ENCODE data around the gene SMLR1.

Gene SMLR1

DNA sequence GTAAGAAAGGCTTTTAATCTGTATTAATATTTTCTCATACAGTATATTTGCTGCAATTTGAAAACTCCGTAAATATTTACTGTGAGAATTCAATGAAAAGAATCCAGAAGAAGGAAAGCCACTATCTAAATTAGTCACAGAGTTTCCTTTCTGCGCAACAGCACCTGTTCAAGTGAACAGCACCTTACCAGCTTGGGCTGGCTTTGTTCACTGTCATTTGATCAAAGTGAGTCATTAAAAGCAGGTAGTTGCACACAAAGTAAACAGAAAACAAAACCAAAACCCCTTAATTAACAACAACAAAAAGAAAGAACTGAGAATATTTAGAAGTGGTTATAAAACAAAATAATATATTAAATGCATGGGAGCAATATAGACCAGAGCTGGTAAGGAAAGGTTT is 12.8 kb downstream of the SMLR1 start:
- Histone ChIP-seq H3K27ac (ENCODE audit: low read length) (no peak overlapping the region), H3K27me3 (ENCODE audit: low read depth, low read length) (no peaks in the 10 kb centered on the region), H3K36me3 (ENCODE audit: control insufficient read depth in 1 of 2, insufficient read depth in 2 of 2, low read length in 2 of 2) (peaks cover 0 to 8% of the 10 kb centered on the region in 2 donors), H3K4me1 (ENCODE audit: control insufficient read depth in 1 of 2, insufficient read depth in 2 of 2, low read length in 2 of 2) (peaks cover 0 to 4% of the 10 kb centered on the region in 2 donors), H3K4me3 (ENCODE audit: low read depth in 1 of 2, low read length in 2 of 2) (no peak overlapping the region), H3K9me3 (ENCODE audit: control insufficient read depth in 1 of 2, low read length in 2 of 2) (no peaks in the 10 kb centered on the region)

DNA sequence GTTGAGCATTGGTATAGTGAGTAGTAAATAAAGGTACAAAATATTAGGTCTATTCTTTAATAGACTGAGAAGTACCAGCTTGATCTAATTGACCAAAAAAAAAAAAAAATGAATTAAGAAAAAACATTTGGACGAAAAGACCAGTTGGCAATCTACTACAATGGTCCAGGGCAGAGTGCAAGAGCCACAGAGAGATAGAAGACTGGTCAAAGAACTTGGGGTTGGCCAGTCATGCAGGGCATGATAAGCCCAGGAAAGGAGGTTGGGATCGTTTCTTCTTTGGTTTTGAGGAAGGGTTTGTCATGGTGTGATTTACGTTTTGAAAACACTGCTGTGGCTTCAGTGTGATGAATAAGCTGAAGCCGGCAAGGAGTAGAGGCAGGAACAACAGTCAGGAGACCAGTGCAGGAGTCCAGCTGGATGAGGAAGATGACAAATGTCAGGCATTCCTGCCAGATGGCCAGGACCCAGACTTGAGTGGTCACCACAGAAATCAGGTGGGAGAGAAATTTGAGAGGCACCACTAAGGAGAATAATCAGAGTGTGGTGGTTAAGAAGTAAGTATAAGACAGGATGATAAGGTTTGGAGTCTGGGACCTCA is 14.0 kb downstream of the SMLR1 start:
- H3K36me3 ChIP-seq (ENCODE audit: control insufficient read depth in 1 of 2, insufficient read depth in 2 of 2, low read length in 2 of 2) = peaks cover 0 to 8% of the 10 kb centered on the region in 2 donors
- no peaks in the 10 kb centered on the region for H3K27me3 ChIP-seq (ENCODE audit: low read depth, low read length)
- no peak overlapping the region for H3K27ac ChIP-seq (ENCODE audit: low read length)
- peaks cover 0 to 4% of the 10 kb centered on the region in 2 donors for H3K4me1 ChIP-seq (ENCODE audit: control insufficient read depth in 1 of 2, insufficient read depth in 2 of 2, low read length in 2 of 2)
- no peak overlapping the region for H3K4me3 ChIP-seq (ENCODE audit: low read depth in 1 of 2, low read length in 2 of 2)
- H3K9me3 ChIP-seq (ENCODE audit: control insufficient read depth in 1 of 2, low read length in 2 of 2) = no peaks in the 10 kb centered on the region

DNA sequence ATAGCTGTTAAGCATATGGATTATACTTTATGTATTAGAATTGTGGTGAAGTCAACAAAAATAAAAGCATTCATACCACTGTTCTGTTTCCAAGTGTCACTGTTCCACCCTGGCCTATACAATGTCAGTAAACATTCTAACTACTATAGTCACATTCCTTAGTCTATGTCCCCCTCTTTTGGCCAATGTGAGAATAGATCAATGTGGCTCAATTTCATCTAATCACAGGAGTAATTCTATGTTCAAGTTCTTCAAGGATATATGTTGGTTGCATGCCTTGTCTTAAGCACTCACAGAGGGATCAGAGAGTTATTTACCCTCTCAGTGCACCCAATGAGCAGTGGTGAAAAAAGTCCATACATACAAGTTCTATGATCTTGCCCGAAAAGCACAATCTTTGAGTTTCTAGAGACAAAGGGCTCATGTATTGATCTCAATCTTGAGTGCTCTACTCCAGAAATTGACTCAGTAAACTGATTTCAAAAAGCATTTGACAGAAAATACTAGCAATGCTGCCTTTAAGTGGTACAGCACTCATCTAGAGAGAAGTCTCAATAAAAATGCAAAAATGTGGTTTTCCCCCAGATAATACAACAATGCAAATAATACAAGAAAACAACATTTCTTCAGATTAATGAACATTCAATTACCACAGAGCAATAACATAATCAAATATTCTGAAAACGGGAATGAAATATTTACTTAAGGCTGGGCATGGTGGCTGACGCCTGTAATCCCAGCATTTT is 16.5 kb downstream of the SMLR1 start:
- peaks cover 0 to 8% of the 10 kb centered on the region in 2 donors for H3K36me3 ChIP-seq (ENCODE audit: control insufficient read depth in 1 of 2, insufficient read depth in 2 of 2, low read length in 2 of 2)
- H3K4me3 ChIP-seq (ENCODE audit: low read depth in 1 of 2, low read length in 2 of 2) = no peak overlapping the region
- no peaks in the 10 kb centered on the region for H3K27me3 ChIP-seq (ENCODE audit: low read depth, low read length)
- peaks cover 0 to 4% of the 10 kb centered on the region in 2 donors for H3K4me1 ChIP-seq (ENCODE audit: control insufficient read depth in 1 of 2, insufficient read depth in 2 of 2, low read length in 2 of 2)
- no peak overlapping the region for H3K27ac ChIP-seq (ENCODE audit: low read length)
- H3K9me3 ChIP-seq (ENCODE audit: control insufficient read depth in 1 of 2, low read length in 2 of 2) = no peaks in the 10 kb centered on the region

DNA sequence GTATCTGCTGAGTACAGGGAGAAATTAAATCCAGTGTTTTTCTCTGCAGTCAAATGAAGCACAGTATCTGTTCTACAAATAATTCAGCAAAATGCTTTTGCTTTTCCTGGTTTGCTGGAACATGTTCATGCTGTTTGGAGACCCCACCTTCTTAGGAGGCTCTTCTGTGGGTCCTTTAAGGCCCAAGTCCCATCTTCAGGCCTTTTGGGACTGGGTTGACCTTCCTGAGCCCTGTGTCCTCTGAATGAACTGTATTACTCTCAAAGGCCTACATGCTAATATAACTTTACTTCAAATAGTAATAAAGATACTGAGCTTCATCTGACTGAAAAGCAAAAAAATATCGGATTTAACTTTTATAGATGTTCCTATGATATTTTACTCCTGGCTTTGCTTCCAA is 19.3 kb downstream of the SMLR1 start:
- Histone ChIP-seq H3K4me3 (ENCODE audit: low read depth in 1 of 2, low read length in 2 of 2) (no peak overlapping the region), H3K27me3 (ENCODE audit: low read depth, low read length) (no peaks in the 10 kb centered on the region), H3K36me3 (ENCODE audit: control insufficient read depth in 1 of 2, insufficient read depth in 2 of 2, low read length in 2 of 2) (no peaks in the 10 kb centered on the region), H3K27ac (ENCODE audit: low read length) (no peak overlapping the region), H3K9me3 (ENCODE audit: control insufficient read depth in 1 of 2, low read length in 2 of 2) (no peaks in the 10 kb centered on the region), H3K4me1 (ENCODE audit: control insufficient read depth in 1 of 2, insufficient read depth in 2 of 2, low read length in 2 of 2) (peaks cover 0 to 3% of the 10 kb centered on the region in 2 donors)

DNA sequence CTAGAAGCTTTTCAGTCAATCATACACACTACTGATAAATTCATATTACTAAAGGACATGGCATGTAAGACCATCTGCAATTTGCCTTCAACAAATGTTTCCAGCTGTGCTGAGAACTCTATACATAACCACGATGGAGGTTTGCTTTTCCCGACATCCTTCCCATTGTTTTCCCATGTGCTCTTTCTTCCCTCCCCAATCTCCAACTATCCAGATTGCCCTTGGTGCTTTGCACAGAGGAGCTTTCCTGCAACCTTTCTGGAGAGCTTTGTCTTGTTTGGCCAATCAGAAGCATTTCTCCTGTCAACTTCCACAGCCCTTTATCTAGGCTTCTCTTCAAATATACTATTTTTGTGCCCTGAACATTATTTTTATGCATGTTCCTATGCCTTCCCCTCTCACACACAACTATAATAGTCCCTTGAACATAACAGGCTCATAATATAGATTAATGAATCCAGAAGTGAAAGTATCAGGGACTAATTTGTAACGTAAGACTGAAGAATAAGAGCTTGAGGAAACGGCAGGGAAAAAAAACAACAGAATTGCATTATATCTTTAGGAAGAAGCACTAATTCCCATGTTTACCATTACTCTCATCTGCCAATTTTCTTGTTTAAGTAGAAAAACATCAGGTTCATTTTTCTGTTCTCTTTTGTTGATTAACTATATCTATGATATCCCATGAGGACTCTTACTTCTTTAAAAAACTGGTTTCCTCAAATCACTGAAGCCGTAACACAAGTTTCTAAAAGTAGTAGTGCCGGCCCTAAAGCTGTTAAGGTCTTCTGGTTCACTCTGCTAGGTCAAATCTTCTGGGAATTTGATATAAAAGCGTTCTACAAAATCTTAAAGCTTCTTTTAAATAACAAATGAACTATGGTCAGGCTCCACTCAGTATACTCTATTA is 20.1 kb downstream of the SMLR1 start:
- Histone ChIP-seq H3K4me3 (ENCODE audit: low read depth in 1 of 2, low read length in 2 of 2) (no peak overlapping the region), H3K27me3 (ENCODE audit: low read depth, low read length) (no peaks in the 10 kb centered on the region)

DNA sequence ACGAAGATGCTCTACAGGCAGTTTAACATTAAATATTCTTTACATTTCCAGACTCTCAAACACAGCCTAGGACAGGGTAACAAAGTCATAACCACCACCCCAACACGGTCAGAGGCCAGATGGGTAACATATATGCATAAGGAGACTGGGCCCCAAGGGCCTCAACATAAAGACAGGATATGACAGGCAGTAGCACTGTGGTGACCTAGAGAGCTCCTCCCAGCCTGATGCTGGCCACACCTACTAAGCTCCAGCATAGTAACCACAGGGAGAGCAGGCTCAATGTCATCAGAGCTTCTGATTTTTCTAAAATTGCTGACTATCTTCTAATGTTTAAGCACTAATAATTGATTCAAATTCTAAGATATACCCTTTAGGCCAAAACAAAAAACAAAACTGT is 21.7 kb downstream of the SMLR1 start:
- Histone ChIP-seq H3K27me3 (ENCODE audit: low read depth, low read length) (no peaks in the 10 kb centered on the region), H3K36me3 (ENCODE audit: control insufficient read depth in 1 of 2, insufficient read depth in 2 of 2, low read length in 2 of 2) (peaks cover 0 to 7% of the 10 kb centered on the region in 2 donors), H3K9me3 (ENCODE audit: control insufficient read depth in 1 of 2, low read length in 2 of 2) (no peaks in the 10 kb centered on the region), H3K27ac (ENCODE audit: low read length) (no peak overlapping the region), H3K4me1 (ENCODE audit: control insufficient read depth in 1 of 2, insufficient read depth in 2 of 2, low read length in 2 of 2) (peaks cover 0 to 3% of the 10 kb centered on the region in 2 donors), H3K4me3 (ENCODE audit: low read depth in 1 of 2, low read length in 2 of 2) (no peak overlapping the region)

More for the DNA sequence above, 20.1 kb downstream of the SMLR1 start:
- Histone ChIP-seq H3K36me3 (ENCODE audit: control insufficient read depth in 1 of 2, insufficient read depth in 2 of 2, low read length in 2 of 2) (no peaks in the 10 kb centered on the region), H3K27ac (ENCODE audit: low read length) (no peak overlapping the region), H3K4me1 (ENCODE audit: control insufficient read depth in 1 of 2, insufficient read depth in 2 of 2, low read length in 2 of 2) (peaks cover 0 to 3% of the 10 kb centered on the region in 2 donors), H3K9me3 (ENCODE audit: control insufficient read depth in 1 of 2, low read length in 2 of 2) (no peaks in the 10 kb centered on the region)

DNA sequence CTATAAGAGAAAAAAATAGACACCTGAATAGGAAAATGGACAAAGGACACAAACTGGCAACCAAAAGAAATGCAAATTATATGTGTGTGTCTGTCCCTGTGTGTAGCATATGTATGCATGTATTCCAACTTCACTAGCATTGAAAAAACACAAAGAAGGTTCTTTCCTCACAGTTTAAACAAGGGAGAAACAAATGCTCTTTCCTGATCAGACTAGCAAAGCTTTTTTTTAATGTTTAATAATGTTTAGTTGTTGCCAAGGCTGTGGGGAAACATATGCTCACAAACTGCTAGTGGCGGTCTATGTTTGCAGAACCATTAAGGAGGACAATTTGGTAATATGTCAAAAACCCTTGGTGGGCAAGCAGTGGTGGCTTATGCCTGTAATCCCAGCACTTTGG is 22.4 kb downstream of the SMLR1 start:
- Histone ChIP-seq H3K27ac (ENCODE audit: low read length) (no peak overlapping the region), H3K4me1 (ENCODE audit: control insufficient read depth in 1 of 2, insufficient read depth in 2 of 2, low read length in 2 of 2) (peaks cover 0 to 3% of the 10 kb centered on the region in 2 donors), H3K36me3 (ENCODE audit: control insufficient read depth in 1 of 2, insufficient read depth in 2 of 2, low read length in 2 of 2) (peaks cover 0 to 7% of the 10 kb centered on the region in 2 donors), H3K4me3 (ENCODE audit: low read depth in 1 of 2, low read length in 2 of 2) (no peak overlapping the region), H3K9me3 (ENCODE audit: control insufficient read depth in 1 of 2, low read length in 2 of 2) (no peaks in the 10 kb centered on the region), H3K27me3 (ENCODE audit: low read depth, low read length) (no peaks in the 10 kb centered on the region)

DNA sequence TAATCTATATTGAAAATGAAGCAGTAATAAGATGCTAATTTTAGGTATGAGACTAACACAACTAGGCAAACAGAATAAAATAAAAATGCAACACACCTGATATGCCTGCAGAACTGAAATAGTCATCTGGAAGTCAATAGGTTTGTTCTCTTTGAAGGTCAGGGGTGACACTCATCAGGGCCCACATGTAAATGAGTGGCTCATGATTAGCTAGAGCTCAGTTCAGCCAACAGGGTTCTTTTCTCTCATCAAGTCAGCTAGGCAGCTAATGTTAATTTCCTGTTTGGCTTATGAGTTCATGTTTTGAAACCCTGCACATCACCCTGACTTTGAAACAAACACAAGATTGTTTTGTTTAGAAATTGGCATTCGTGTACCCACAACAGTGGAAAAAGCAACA is 23.8 kb downstream of the SMLR1 start:
- Histone ChIP-seq H3K4me1 (ENCODE audit: control insufficient read depth in 1 of 2, insufficient read depth in 2 of 2, low read length in 2 of 2) (peaks cover 0 to 3% of the 10 kb centered on the region in 2 donors), H3K36me3 (ENCODE audit: control insufficient read depth in 1 of 2, insufficient read depth in 2 of 2, low read length in 2 of 2) (peaks cover 0 to 7% of the 10 kb centered on the region in 2 donors), H3K27ac (ENCODE audit: low read length) (no peak overlapping the region), H3K9me3 (ENCODE audit: control insufficient read depth in 1 of 2, low read length in 2 of 2) (no peaks in the 10 kb centered on the region), H3K27me3 (ENCODE audit: low read depth, low read length) (no peaks in the 10 kb centered on the region), H3K4me3 (ENCODE audit: low read depth in 1 of 2, low read length in 2 of 2) (no peak overlapping the region)

DNA sequence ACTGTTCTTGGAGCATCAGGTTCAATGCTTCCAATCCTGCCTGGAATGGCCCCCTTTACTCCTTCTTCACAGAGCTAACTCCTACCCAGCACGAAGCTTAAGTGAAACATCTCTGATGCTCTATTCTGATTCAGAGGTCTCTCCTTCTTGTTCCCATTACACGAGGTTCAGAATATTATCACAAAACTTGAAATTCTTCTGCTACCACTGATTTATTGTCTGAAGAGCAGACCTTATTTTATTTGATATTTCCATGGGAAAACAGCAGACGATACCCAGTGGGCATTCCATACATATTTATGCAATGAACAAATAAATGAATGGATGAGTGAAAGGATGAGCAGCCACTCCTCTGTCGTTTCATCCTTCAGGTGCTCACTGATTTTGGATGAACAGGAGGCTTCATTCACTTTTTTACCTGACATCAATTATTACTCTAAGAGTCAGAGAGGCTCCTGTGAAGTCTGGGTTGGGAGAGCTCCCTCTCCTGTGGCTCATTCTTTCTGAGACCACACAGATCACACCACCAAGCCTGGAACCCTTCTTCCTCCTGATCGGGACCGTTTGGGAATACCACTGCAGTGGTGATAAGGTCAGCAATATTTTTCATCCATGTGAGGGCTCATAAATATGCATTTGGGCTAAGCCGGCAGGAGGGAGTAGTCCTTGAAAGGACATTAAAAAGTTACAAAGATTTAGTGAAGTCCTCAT is 25.8 kb downstream of the SMLR1 start:
- H3K4me1 ChIP-seq (ENCODE audit: control insufficient read depth in 1 of 2, insufficient read depth in 2 of 2, low read length in 2 of 2) = peaks cover 0 to 3% of the 10 kb centered on the region in 2 donors
- no peaks in the 10 kb centered on the region for H3K9me3 ChIP-seq (ENCODE audit: control insufficient read depth in 1 of 2, low read length in 2 of 2)
- peaks cover 0 to 7% of the 10 kb centered on the region in 2 donors for H3K36me3 ChIP-seq (ENCODE audit: control insufficient read depth in 1 of 2, insufficient read depth in 2 of 2, low read length in 2 of 2)
- H3K27me3 ChIP-seq (ENCODE audit: low read depth, low read length) = no peaks in the 10 kb centered on the region
- no peak overlapping the region for H3K27ac ChIP-seq (ENCODE audit: low read length)
- H3K4me3 ChIP-seq (ENCODE audit: low read depth in 1 of 2, low read length in 2 of 2) = no peak overlapping the region

DNA sequence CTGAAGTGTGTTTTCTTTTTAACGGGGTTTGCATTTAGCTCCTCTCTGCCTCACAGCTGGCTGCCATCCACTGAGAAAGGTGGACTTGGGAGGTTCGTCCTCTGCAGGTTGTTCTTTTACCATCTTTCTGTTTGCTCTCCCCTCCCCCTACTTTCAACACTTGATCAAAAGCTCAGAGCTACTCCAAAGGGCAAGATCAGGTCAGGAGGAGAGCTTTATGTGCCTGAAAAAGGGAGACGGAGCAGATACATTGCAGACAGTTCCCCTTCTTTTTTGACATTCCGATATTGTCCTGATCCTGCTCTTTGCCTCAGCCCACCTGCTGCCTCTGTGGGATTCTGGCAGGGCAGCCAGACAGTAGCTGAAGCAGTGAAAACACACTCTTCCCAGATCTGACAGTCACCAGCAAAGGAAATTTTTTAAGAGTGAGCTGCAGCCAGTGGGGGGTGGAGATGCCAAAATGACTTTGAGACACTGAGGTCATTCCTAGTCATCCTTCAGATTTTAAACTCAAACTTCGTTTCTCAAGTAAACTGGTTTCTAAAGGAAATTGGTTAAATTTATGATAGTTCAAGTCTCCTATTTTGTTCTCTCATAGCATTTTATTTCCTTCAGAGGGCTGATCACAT is 26.5 kb downstream of the SMLR1 start:
- Histone ChIP-seq H3K27me3 (ENCODE audit: low read depth, low read length) (no peaks in the 10 kb centered on the region), H3K4me3 (ENCODE audit: low read depth in 1 of 2, low read length in 2 of 2) (no peak overlapping the region), H3K36me3 (ENCODE audit: control insufficient read depth in 1 of 2, insufficient read depth in 2 of 2, low read length in 2 of 2) (peaks cover 0 to 10% of the 10 kb centered on the region in 2 donors), H3K9me3 (ENCODE audit: control insufficient read depth in 1 of 2, low read length in 2 of 2) (no peaks in the 10 kb centered on the region), H3K27ac (ENCODE audit: low read length) (no peak overlapping the region), H3K4me1 (ENCODE audit: control insufficient read depth in 1 of 2, insufficient read depth in 2 of 2, low read length in 2 of 2) (peaks cover 0 to 3% of the 10 kb centered on the region in 2 donors)
